GM21515 (cell line): ENCODE results near the gene PDZRN4.

Experiments used
- ATAC-seq: cut with Tn5 transposase; IDR thresholded peaks from one replicate; pipeline ENCODE4 v1.9.1; 2021; ENCODE audit not compliant: unreplicated experiment

Gene PDZRN4

GRCh38 chr12:41443690-41444089 is 255.6 kb downstream of the PDZRN4 start:
- no peak for ATAC-seq

DNA sequence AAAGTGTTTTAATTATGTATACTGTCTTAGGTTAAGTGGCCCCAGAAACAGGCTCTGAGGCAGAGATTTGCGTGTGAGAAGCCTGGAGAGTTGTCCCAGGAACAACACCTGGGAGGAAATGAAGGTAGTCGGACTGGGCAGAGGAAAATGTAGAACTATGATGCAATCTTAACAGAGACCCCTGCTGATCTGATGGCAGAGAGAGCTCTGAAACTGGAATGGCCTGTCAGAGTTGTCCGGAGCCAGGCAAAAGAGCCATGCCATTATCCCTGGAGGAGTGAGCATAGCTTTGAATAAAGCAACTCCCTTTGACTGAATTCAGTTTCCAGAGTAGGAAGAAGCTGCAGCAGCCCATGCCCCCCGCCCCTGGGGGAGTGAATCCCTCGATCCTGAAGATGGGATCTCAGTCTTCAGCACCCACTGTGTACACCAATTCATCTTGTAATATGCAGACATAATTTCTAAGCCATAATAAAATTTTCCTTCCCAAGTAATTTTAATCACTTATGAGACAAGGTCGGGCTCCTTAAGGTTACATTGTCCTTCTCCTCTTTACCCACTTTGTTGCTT is 264.8 kb downstream of the PDZRN4 start:
- no peak for ATAC-seq

DNA sequence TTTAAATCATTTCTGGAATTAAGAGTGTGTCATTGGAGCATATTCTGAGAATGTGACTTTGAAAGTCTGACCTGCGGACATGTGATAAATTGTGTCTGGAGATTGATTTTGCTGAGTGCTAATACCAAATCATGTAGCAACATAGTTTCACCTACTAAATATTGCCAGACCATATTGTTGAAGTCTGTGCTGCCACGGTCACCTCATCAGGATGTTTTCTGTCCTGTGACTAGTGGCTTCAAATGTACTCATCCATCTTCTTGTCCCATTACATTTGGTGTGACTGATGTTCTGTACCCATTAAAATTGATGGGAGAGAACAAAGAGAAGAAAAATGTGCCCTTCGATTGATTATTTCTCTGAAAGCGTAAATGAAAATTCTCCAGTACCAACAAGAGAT is 265.3 kb downstream of the PDZRN4 start:
- no peak for ATAC-seq

- no peak for ATAC-seq
Observed at GRCh38 chr12:41459111-41459905, 271.2 kb downstream of the PDZRN4 start.

GRCh38 chr12:41459906-41460214 is 271.7 kb downstream of the PDZRN4 start:
- ATAC-seq, result no peak

DNA sequence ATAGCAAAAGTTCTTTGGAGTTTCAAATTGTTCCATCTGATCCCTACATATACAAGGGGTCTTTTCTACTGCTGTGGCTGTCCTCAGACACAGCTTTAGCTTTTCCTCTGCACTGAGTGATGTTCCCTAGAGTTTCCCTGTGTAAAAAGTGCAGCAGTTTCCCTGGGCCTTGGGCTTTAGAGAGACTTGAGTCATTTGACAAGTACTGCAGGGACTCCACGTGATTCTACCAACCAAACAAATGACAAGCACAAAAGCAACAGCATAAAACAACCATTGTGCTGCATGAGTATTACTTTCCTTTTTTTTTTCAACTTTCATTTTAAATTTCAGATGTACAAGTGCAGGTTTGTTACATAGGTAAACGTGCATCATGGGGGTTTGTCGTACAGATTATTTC is 272.8 kb downstream of the PDZRN4 start:
- no peak for ATAC-seq

- no peak for ATAC-seq
Observed at GRCh38 chr12:41462312-41462711, 274.2 kb downstream of the PDZRN4 start.

DNA sequence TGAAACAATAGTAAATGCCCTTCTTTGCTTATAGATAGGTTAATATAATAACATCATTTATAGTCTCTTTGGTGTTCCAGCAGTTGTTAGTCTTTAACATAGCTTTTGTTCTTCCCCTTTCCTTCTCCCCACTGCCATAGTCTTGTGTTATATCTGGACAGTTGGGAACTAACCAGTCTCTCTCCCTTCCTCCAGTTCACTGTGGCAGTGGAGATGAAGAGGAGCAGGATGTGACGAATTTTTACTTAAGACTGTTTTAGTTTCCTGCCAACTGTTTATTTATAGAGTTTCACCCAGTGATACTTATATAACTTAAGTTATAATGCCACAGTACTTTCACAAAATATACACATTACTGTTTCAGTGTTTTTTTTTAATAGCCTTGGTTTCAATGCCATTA is 277.4 kb downstream of the PDZRN4 start:
- no peak for ATAC-seq

DNA sequence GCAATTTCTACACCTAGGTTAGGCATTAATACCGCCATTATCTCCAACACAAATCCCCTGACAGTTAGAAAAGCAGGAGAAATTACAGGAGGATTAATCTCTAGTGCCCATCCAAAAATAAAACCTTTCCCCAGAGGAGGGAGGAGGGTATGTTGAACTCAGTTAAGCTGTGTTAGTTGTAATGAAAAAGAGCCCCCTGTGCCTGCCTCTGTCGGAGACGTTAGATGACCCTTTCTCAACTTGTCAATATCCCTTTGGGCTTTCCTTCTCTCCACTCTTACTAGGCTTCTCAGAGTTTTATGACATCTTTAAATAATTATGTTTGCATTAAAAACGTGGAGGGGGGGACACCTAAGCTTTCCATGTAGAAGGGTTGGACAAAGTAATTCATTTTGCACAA is 278.2 kb downstream of the PDZRN4 start:
- no peak for ATAC-seq

DNA sequence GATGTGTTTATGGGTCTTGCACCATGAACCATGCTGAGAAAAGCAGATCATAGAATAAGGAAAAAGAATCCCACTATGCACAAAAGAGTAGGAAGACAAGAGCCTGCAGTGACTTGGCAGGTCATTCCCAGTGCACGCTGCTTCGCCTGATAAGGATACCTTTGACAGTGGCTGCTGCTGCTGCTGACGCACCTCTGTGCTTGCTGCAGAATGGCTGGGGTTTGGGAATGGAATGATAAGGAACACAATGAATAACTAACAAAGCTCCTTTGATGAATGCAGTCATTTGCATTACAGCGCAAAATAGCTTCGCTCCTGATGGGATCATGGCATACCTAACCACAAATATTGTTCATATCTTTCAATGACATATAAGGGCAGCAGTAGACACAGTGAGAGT is 278.7 kb downstream of the PDZRN4 start:
- no peak for ATAC-seq

- ATAC-seq, result no peak
Observed at GRCh38 chr12:41467591-41468325, 279.6 kb downstream of the PDZRN4 start.

- ATAC-seq, result no peak
Observed at GRCh38 chr12:41468341-41468740, 280.2 kb downstream of the PDZRN4 start.

DNA sequence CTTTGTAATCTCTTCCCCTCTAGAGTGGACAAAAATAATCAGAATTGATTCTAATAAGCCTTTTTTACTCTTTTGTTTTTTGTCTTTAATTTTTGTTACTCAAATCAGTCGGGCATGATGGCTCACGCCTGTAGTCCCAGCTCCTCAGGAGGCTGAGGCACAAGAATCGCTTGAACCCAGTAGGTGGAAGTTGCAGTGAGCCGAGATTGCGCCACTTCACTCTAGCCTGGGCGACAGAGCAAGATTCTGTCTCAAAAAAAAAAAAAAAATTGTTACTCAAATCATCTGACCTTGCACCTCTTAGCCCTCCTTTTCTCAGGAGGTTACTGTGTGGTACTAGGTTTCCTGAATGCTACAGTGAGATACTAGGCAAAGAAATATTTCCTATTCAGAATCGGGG is 280.6 kb downstream of the PDZRN4 start:
- ATAC-seq, result no peak

DNA sequence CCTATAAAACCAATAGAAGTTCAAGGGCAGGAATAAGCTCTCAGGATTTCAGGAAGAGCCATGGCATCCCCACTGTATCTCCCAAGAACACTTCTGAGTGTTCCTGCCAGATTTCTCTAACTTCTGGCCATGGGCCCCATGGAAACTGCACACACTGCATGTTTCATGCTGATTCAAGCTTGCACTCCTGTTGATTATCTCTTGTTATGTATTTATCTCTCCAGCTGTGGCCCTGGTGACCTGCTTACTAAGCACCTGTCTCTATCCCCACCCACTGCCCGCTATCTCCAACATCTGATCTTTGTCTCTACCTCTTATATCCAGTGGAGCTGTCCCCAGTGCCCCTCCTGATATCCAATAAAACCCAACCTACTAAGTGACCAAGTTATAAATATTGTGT is 285.3 kb downstream of the PDZRN4 start:
- ATAC-seq, result no peak

DNA sequence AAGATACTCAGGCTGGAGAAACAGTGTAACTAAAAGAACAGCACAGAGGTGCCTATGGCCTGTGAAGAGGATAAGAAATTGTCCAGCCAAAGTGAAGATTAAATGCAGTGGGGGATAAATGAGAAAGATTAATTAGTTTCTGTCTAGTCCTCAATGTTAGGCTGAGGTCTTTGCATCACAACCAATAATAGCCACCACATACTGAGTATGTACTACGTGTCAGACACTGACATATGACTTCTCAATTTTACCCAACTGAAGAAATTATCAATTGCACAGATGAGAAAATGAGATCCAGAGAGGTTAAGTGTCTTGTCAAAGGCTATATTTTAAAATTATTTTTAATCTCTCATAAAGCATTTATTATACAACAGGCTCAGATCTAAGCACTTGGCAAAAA is 285.9 kb downstream of the PDZRN4 start:
- ATAC-seq, result no peak

- no peak for ATAC-seq
Observed at GRCh38 chr12:41476499-41477439, 288.6 kb downstream of the PDZRN4 start.

GRCh38 chr12:41479426-41479825 is 291.3 kb downstream of the PDZRN4 start:
- ATAC-seq, result no peak

- no peak for ATAC-seq
Observed at GRCh38 chr12:41485203-41485602, 297.1 kb downstream of the PDZRN4 start.

DNA sequence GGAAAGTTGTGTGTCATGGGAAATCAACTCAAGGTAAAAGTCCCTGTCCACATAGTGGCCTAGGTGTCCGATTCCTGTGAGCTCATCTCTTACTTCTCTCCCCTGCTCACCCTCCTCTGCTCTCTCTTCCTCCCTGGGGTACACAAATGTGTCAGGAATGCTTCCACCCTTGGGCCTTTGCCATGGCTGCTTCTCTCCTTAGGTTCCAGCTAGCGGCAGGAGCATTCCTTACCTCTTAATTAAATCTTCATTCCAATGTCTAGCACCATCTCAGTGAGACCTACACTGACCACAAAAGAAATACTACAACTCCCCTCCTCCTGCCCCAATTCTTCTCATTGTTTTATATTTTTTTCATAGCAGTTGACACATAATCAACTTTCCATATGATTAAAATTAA is 298.6 kb downstream of the PDZRN4 start:
- no peak for ATAC-seq

- ATAC-seq, result no peak
Observed at GRCh38 chr12:41496009-41496408, 307.9 kb downstream of the PDZRN4 start.

GRCh38 chr12:41497409-41497808 is 309.3 kb downstream of the PDZRN4 start:
- ATAC-seq, result no peak
